ENCODE results near the gene CXCL5.

CXCL5 gene

GRCh38 chr4:74015126-74015780 lies 16.8 kb upstream of the CXCL5 start:
- Histone ChIP-seq H3K9ac (ENCODE audit: insufficient read length, low read depth) (no peak overlapping the region), H3K4me1 (ENCODE audit: insufficient read depth, insufficient read length) (no peaks in the 10 kb centered on the region), H3K9me3 (ENCODE audit: insufficient read depth, low read length) (no peaks in the 10 kb centered on the region), H3K4me3 (ENCODE audit: insufficient read length, low read depth) (no peak overlapping the region), H3K36me3 (ENCODE audit: insufficient read depth, insufficient read length, low read length) (no peaks in the 10 kb centered on the region), H3K27me3 (ENCODE audit: insufficient read depth, insufficient read length) (no peaks in the 10 kb centered on the region)
- no peak for DNase-seq (ENCODE audit: low read depth, low spot score)
- TF ChIP-seq SUZ12 (IDR thresholded peaks at IDR 0.05; ENCODE audit: extremely low read depth, insufficient read depth, insufficient read length) (no peak), ZNF274 (IDR thresholded peaks at IDR 0.05; ENCODE audit: low read depth, low read length) (no peak), YY1 (IDR thresholded peaks at IDR 0.05; ENCODE audit: insufficient read depth, insufficient read length) (no peak)

- Histone ChIP-seq H3K4me1 (ENCODE audit: insufficient read depth, insufficient read length) (no peaks in the 10 kb centered on the region), H3K27me3 (ENCODE audit: insufficient read depth, insufficient read length) (no peaks in the 10 kb centered on the region)
- TF ChIP-seq YY1 (IDR thresholded peaks at IDR 0.05; ENCODE audit: insufficient read depth, insufficient read length) (no peak), SUZ12 (IDR thresholded peaks at IDR 0.05; ENCODE audit: extremely low read depth, insufficient read depth, insufficient read length) (no peak), ZNF274 (IDR thresholded peaks at IDR 0.05; ENCODE audit: low read depth, low read length) (no peak)
These were observed 15.9 kb upstream of the CXCL5 start for GRCh38 chr4:74014332-74014731.

GRCh38 chr4:74013264-74013663 lies 14.8 kb upstream of the CXCL5 start:
- H3K4me1 ChIP-seq (ENCODE audit: insufficient read depth, insufficient read length): no peaks in the 10 kb centered on the region
- no peak overlapping the region for H3K4me3 ChIP-seq (ENCODE audit: insufficient read length, low read depth)
- H3K27me3 ChIP-seq (ENCODE audit: insufficient read depth, insufficient read length): no peaks in the 10 kb centered on the region
- no peak for DNase-seq (ENCODE audit: low read depth, low spot score)
- H3K9me3 ChIP-seq (ENCODE audit: insufficient read depth, low read length): no peaks in the 10 kb centered on the region
- H3K9ac ChIP-seq (ENCODE audit: insufficient read length, low read depth): no peak overlapping the region
- no peaks in the 10 kb centered on the region for H3K36me3 ChIP-seq (ENCODE audit: insufficient read depth, insufficient read length, low read length)
- TF ChIP-seq YY1 (IDR thresholded peaks at IDR 0.05; ENCODE audit: insufficient read depth, insufficient read length) (no peak), SUZ12 (IDR thresholded peaks at IDR 0.05; ENCODE audit: extremely low read depth, insufficient read depth, insufficient read length) (no peak), ZNF274 (IDR thresholded peaks at IDR 0.05; ENCODE audit: low read depth, low read length) (no peak)

More at GRCh38 chr4:74014332-74014731, 15.9 kb upstream of the CXCL5 start:
- no peak overlapping the region for H3K9ac ChIP-seq (ENCODE audit: insufficient read length, low read depth)
- no peaks in the 10 kb centered on the region for H3K9me3 ChIP-seq (ENCODE audit: insufficient read depth, low read length)
- no peak overlapping the region for H3K4me3 ChIP-seq (ENCODE audit: insufficient read length, low read depth)
- no peaks in the 10 kb centered on the region for H3K36me3 ChIP-seq (ENCODE audit: insufficient read depth, insufficient read length, low read length)
- DNase-seq (ENCODE audit: low read depth, low spot score): no peak

- no peak for TF ChIP-seq ZNF274 (IDR thresholded peaks at IDR 0.05; ENCODE audit: low read depth, low read length)
- TF ChIP-seq SUZ12 (IDR thresholded peaks at IDR 0.05; ENCODE audit: extremely low read depth, insufficient read depth, insufficient read length): no peak
- TF ChIP-seq YY1 (IDR thresholded peaks at IDR 0.05; ENCODE audit: insufficient read depth, insufficient read length): no peak
- Histone ChIP-seq H3K36me3 (ENCODE audit: insufficient read depth, insufficient read length, low read length) (no peaks in the 10 kb centered on the region), H3K9me3 (ENCODE audit: insufficient read depth, low read length) (no peaks in the 10 kb centered on the region), H3K4me1 (ENCODE audit: insufficient read depth, insufficient read length) (no peaks in the 10 kb centered on the region), H3K4me3 (ENCODE audit: insufficient read length, low read depth) (no peak overlapping the region), H3K9ac (ENCODE audit: insufficient read length, low read depth) (no peak overlapping the region), H3K27me3 (ENCODE audit: insufficient read depth, insufficient read length) (no peaks in the 10 kb centered on the region)
- no peak for DNase-seq (ENCODE audit: low read depth, low spot score)
These were observed 13.7 kb upstream of the CXCL5 start for GRCh38 chr4:74012130-74012529.

- H3K9ac ChIP-seq (ENCODE audit: insufficient read length, low read depth): no peak overlapping the region
- H3K9me3 ChIP-seq (ENCODE audit: insufficient read depth, low read length): no peaks in the 10 kb centered on the region
- no peak overlapping the region for H3K4me3 ChIP-seq (ENCODE audit: insufficient read length, low read depth)
- DNase-seq (ENCODE audit: low read depth, low spot score): no peak
- no peaks in the 10 kb centered on the region for H3K4me1 ChIP-seq (ENCODE audit: insufficient read depth, insufficient read length)
- H3K36me3 ChIP-seq (ENCODE audit: insufficient read depth, insufficient read length, low read length): no peaks in the 10 kb centered on the region
- H3K27me3 ChIP-seq (ENCODE audit: insufficient read depth, insufficient read length): no peaks in the 10 kb centered on the region
- TF ChIP-seq SUZ12 (IDR thresholded peaks at IDR 0.05; ENCODE audit: extremely low read depth, insufficient read depth, insufficient read length) (no peak), ZNF274 (IDR thresholded peaks at IDR 0.05; ENCODE audit: low read depth, low read length) (no peak), YY1 (IDR thresholded peaks at IDR 0.05; ENCODE audit: insufficient read depth, insufficient read length) (no peak)
These were observed 10.8 kb upstream of the CXCL5 start for GRCh38 chr4:74009307-74009706.

GRCh38 chr4:74006009-74006476 lies 7.6 kb upstream of the CXCL5 start:
- no peaks in the 10 kb centered on the region for H3K4me1 ChIP-seq (ENCODE audit: insufficient read depth, insufficient read length)
- H3K4me3 ChIP-seq (ENCODE audit: insufficient read length, low read depth): no peak overlapping the region
- H3K9ac ChIP-seq (ENCODE audit: insufficient read length, low read depth): no peak overlapping the region
- no peaks in the 10 kb centered on the region for H3K36me3 ChIP-seq (ENCODE audit: insufficient read depth, insufficient read length, low read length)
- no peaks in the 10 kb centered on the region for H3K27me3 ChIP-seq (ENCODE audit: insufficient read depth, insufficient read length)
- no peak for DNase-seq (ENCODE audit: low read depth, low spot score)
- H3K9me3 ChIP-seq (ENCODE audit: insufficient read depth, low read length): no peaks in the 10 kb centered on the region
- TF ChIP-seq SUZ12 (IDR thresholded peaks at IDR 0.05; ENCODE audit: extremely low read depth, insufficient read depth, insufficient read length): no peak
- no peak for TF ChIP-seq YY1 (IDR thresholded peaks at IDR 0.05; ENCODE audit: insufficient read depth, insufficient read length)
- TF ChIP-seq ZNF274 (IDR thresholded peaks at IDR 0.05; ENCODE audit: low read depth, low read length): no peak

GRCh38 chr4:74005528-74005927 lies 7.1 kb upstream of the CXCL5 start:
- no peak overlapping the region for H3K9ac ChIP-seq (ENCODE audit: insufficient read length, low read depth)
- no peaks in the 10 kb centered on the region for H3K4me1 ChIP-seq (ENCODE audit: insufficient read depth, insufficient read length)
- no peak for TF ChIP-seq SUZ12 (IDR thresholded peaks at IDR 0.05; ENCODE audit: extremely low read depth, insufficient read depth, insufficient read length)
- TF ChIP-seq YY1 (IDR thresholded peaks at IDR 0.05; ENCODE audit: insufficient read depth, insufficient read length): no peak
- TF ChIP-seq ZNF274 (IDR thresholded peaks at IDR 0.05; ENCODE audit: low read depth, low read length): no peak
- H3K9me3 ChIP-seq (ENCODE audit: insufficient read depth, low read length): no peaks in the 10 kb centered on the region
- no peaks in the 10 kb centered on the region for H3K36me3 ChIP-seq (ENCODE audit: insufficient read depth, insufficient read length, low read length)
- no peak for DNase-seq (ENCODE audit: low read depth, low spot score)
- no peaks in the 10 kb centered on the region for H3K27me3 ChIP-seq (ENCODE audit: insufficient read depth, insufficient read length)
- H3K4me3 ChIP-seq (ENCODE audit: insufficient read length, low read depth): no peak overlapping the region

All from NT2/D1 (cell line).